GM18505 (cell line): ENCODE measurements around the gene MYBPHL.

ENCODE experiments used
- ATAC-seq: cut with Tn5 transposase; IDR thresholded peaks from one replicate; pipeline ENCODE4 v1.9.1; 2021; ENCODE audit not compliant: unreplicated experiment
- POLR2A ChIP-seq: IDR thresholded peaks from 4 replicates; pipeline ENCODE4 v1.6.1; 2011; ENCODE audit warnings: borderline replicate concordance; ENCODE audit not compliant: insufficient read depth, insufficient read length; ENCODE audit errors: extremely low read depth

The MYBPHL gene, protein sequence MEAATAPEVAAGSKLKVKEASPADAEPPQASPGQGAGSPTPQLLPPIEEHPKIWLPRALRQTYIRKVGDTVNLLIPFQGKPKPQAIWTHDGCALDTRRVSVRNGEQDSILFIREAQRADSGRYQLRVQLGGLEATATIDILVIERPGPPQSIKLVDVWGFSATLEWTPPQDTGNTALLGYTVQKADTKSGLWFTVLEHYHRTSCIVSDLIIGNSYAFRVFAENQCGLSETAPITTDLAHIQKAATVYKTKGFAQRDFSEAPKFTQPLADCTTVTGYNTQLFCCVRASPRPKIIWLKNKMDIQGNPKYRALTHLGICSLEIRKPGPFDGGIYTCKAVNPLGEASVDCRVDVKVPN

DNA sequence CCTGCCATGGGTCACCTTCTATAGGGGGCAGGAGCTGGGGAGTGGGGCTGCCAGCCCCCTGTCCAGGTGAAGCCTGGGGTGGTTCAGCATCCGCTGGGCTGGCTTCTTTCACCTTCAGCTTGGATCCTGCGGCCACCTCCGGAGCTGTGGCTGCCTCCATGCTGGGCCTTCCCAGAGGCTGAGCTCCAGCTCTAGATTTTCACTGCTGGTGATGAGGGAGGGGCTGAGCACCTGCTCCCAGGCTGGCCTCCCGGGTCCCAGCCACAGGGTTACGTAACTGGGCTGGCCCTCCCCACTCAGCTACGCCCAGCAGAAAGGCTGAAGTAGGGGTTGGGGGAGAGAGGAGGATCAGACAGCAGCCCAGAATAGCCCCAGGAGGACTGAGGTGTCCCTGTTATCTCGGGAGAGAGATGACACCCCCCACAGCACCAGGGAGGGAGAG lies at the start of gene MYBPHL:
MYBPHL (minus strand) TSS at position 180 of the 442 bp plus-strand sequence; CDS start at position 160, 20 bp downstream.
- no peak for ATAC-seq
- TF ChIP-seq POLR2A: no peak

DNA sequence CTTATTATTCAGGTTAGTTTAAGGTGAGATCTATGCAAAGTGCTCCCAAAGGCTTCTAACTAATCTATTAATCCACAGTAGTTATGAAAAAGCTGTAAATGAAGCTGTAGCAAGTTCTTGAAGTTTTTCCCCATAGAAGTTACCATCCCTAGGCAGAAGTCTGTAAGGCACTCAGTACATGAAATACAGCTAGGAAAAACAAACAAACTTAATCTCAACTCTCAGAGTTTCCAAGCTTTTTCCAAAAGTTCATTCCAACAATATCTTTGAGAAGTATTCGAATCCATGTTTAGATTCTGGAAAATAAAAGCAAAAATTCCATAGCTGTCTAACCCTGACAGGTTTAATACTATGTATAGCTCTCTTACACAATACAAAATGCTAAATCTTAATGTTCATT lies 49.7 kb upstream of the MYBPHL start:
- no peak for TF ChIP-seq POLR2A
- no peak for ATAC-seq

DNA sequence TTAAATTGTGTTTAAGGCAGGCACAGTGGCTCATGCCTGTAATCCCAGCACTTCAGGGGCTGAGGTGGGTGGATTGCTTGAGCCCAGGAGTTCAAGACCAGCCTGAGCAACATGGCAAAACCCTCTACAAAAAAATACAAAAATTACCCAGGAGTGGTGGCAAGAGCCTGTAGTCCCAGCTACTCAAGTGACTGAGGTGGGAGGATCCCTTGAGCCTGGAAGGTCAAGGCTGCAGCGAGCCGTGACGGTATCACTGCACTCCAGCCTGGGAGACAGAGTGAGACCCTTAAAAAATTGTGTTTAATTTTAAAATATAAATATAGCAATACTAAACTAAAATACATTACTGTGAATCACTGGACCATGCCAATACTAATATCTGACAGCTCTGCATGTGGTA lies 48.1 kb upstream of the MYBPHL start:
- no peak for ATAC-seq
- no peak for TF ChIP-seq POLR2A

DNA sequence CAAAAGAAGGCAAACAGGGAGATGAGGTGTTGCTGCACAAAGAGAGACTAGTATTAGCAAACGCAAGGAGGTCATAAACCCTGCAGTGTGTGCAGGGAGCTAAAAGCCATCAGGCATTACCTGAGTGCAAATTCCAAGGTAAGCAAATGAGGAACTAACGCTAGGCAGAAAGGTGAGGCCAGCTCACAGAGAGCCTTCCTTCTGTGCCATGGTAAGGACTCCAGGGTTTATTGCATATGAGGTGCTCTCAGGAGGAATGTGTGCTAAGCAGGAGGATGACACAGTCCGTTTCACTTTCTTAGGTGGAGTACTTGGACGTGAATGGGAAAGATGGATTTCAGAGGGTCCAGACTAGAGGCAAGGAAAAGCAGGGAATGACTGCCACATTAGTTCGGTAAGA lies 44.6 kb upstream of the MYBPHL start:
- TF ChIP-seq POLR2A: no peak

DNA sequence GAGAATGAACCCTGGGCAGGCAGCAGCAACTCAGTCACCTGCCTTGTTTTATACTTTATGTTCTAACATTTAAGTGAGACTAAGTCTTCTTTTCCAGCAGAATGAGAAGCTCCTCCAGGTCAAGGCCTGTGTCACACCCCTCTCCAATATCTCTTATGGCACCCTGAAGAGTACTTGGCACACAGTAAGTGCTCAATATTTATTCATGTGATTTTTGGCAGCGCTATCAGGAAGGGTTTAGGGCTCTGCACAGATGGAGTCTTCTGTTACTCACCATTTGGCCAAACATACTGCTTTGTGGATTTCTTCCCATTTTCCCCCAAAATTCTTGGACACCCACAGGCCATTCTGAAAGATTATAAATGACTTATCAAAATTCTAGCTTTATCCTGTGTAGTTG lies 43.8 kb upstream of the MYBPHL start:
- ATAC-seq: no peak
- no peak for TF ChIP-seq POLR2A

More for the DNA sequence above, 44.6 kb upstream of the MYBPHL start:
- ATAC-seq: no peak

DNA sequence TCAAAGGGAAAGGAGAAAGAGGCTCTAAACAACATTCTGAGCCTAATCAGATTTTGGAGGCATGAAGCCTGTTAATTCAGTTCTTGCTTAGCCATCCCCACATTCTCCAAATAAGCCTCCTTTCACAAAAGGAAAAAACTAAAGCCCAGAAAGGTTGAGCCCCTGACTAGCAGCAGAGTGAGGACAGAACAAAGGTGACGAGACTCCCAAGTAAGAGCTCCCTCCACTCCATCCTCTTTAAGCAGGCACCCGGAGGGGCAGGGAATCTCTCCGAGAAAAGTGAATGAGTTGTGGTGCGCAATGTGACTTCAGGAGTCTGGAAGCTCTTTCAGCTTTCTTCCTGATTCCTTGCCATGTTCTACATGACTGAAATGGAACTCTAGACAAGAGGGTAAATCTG lies 43.4 kb upstream of the MYBPHL start:
- ATAC-seq: no peak

DNA sequence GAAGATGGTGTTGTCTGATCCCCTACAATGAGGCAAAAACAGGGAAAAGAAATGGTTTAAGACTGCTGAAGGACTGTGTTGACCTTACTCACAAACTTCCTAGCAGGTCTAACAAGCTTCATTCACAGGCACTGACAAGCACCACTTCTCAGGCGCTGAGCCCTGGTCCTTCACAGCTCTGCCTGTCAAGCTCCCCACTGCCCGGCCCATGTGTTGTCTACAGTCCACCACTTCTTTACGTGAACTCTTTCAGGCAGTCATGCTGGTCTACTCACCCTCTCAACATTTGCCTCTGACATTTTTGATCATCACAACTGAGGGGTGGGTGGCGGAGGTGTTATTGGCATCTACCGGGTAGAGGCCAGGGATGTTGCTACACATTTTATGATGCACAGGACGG lies 40.7 kb upstream of the MYBPHL start:
- ATAC-seq: no peak

More for the DNA sequence above, 43.4 kb upstream of the MYBPHL start:
- no peak for TF ChIP-seq POLR2A

DNA sequence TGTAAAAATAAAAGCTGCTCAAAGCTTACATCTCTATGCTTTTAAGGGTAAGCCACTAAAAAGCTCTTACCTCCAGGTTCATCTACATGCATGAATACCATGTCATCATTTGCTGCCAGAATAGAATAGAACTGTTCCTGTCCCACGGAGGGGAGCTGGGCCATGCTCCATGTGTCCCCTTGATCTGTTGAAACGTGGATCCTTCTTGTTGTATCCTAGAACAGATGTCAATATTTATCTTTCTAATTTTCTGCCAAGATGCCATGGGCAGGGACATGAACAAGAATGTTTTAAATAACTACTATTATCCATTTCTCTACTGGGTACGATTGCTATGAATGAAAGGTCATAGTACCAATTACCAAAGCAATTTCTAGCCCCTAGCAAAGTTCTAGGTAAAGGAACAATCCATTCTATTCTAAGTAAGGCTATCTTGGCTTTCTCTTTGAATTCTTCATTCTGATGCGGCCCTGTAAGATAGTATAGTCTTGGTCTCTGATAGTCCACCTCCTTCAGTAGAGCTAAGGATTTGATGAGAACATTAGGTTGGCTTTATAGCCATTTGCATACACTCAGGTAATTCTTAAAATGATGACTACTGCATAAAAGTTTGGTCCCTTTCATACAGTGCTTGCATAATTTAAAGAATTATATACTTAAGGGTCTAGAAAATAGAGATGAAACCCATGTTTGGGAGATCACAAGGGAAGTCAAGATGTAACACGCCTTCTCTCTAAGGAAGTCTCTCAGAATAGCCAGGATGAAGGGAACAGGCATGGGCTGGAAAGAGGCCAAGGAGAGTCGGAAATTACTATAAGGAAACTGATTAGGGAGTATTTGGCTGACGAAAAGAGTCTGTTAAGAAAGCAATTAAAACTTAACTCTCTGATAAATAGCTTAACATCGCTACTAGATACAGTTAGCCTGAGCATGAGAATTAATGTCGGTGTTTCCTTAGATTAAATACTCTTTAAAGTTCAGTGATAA lies 35.4 kb upstream of the MYBPHL start:
- TF ChIP-seq POLR2A: no peak
- no peak for ATAC-seq

More for the DNA sequence above, 40.7 kb upstream of the MYBPHL start:
- TF ChIP-seq POLR2A: no peak

DNA sequence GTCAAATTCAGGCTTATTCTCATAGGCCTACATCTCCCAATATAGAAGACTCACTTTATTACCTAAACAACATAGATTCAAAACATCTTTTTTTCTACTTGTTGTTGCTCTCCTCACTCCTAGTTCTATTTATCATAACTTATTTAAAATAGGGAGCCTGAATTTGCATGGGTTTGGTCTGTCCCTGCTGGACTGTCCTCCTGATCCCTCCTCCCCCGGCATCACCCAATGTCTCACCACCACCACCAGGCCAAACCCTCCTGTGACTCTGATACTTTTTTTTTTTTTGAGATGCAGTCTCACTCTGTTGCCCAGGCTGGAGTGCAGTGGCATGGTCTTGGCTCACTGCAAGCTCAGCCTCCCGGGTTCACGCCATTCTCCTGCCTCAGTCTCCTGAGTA lies 31.8 kb upstream of the MYBPHL start:
- ATAC-seq: no peak
- TF ChIP-seq POLR2A: no peak

DNA sequence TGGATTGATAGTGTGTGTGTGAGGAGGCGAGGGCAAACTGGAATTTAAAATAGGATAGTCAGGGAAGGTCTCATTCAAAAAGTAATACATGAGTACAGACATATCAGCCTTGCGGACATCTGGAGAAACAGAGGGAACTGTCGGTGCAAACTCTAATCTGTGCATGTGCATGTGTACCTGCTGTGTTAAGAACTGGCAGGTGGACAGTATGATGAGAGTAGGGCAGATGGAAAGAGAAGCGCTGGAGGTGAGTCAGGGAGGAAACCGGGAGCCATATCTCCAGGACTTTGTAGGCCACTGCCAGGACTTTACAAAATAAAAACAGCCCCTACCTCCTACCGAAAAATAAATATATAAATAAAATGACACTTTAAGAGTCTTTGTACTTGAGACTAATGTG lies 31.3 kb upstream of the MYBPHL start:
- no peak for TF ChIP-seq POLR2A
- no peak for ATAC-seq

DNA sequence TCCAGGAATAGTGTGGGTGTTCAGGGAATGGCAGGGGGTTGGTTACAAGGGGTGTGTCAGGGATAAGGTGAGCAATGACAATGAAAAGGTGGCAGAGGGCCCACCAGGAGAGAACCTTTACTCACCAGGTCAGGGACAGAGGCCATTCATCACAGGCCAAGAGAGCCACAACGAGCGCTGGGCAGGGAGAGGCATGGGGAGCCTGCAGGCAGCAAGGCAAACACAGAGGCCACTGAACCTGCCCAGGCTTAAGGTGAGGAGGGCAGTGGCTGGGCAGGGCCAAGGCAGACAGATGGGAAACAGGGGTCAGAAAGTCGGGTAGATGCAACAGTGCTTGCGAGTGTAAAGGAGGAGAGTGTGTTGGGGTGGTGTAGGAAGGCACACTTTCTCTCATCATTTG lies 28.3 kb upstream of the MYBPHL start:
- TF ChIP-seq POLR2A: no peak
- ATAC-seq: no peak

DNA sequence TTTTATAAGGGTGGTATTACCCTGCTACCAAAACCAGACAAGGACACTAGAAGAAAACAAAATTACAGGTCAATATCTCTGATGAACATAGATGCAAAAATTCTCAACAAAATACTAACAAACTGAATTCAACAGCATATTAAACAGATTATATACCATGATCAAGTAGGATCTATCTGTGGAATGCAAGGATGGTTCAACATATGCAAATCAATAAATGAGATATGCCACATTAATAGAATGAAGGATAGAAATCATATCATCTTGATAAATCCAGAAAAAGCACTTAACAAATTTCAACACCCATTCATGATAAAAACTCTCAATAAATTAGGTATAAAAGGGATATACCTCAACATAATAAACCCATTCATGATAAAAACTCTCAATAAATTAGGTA lies 24.3 kb upstream of the MYBPHL start:
- ATAC-seq: no peak
- no peak for TF ChIP-seq POLR2A

DNA sequence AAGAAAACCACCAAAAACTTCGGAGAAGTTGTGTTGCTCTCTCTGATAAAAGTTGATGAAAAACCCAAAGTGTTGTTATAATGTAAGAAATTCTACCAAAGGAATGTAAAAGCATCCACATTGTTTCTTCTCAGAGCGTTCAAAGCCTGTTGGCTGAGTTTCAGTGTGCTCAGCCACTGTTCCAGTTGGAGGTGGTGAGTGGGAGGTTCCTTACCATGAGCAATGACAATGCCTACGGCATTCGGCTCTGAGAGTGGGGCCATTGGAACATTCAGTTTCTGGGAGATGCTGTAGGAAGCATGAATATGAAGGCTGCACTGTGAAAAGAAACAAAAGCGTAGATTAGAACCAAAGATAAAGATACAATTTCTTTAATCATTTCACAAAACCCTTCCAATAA lies 20.5 kb upstream of the MYBPHL start:
- ATAC-seq: no peak
- TF ChIP-seq POLR2A: no peak

DNA sequence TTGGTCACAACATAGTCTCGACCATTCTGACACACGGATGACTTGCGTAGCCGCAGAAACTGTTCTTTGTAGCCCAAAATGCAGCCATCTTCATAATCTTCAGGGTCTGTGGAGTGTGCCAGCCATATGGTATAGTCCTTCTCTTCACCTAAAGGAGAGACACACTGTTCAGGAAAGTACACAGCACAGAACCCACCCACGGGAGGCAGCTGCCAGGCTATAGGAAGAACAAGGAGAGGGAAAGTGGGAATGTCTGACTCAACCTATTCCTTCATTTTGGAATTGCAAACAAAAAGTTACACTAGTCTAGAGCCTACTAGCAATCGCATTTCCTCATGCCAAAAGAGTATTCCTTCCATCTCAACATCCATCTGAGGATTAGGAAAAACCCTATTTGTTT lies 16.2 kb upstream of the MYBPHL start:
- TF ChIP-seq POLR2A: no peak
- ATAC-seq: no peak

DNA sequence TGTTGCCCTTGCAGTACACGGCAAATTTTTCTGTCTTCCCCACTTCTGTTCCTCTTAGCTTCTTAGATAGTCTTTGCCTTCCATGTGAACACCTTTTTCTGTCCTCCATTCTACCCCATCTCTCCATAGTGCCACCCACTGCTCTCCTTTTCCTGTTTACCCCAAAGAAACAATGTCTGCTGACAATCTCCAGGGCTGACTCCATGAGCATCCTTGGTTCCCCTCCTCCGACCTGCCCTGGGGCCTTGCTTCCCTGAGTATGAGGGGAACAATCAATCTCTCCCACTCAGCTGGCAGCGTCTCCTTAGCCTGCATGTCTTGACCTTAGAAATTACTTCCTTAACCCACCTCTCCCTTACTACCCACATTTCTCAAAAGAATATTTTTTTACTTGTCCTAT lies 12.3 kb upstream of the MYBPHL start:
- no peak for ATAC-seq
- no peak for TF ChIP-seq POLR2A

DNA sequence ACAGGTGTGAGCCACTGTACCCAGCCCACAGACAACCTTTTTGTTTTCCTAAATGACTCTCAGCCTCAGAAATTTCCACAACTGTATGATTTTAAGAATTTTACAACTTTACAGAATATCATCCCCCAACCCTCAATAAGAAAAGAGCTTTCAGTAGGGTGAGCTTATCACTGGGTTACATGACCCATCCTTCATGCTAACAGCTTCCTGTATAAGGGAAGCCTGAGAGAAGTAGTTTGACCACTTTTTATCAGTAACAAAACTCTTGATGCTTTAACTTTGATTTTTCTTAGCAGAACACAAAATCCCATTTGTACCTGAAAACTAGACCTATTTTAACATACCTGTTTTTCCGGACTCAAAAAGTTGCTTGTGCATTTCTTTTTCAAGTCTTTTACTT lies 9.7 kb upstream of the MYBPHL start:
- ATAC-seq: no peak
- no peak for TF ChIP-seq POLR2A
